Measurements from ENCODE around the gene KRCC1. TPM values are rescaled to one million over a fixed set of nuclear protein-coding genes. Genes with fewer than 3 reads are reported as not detected.

The KRCC1 gene
- total and polyA plus RNA-seq, 12 donors = 18.5 to 27.0 (median 22.0) TPM

DNA sequence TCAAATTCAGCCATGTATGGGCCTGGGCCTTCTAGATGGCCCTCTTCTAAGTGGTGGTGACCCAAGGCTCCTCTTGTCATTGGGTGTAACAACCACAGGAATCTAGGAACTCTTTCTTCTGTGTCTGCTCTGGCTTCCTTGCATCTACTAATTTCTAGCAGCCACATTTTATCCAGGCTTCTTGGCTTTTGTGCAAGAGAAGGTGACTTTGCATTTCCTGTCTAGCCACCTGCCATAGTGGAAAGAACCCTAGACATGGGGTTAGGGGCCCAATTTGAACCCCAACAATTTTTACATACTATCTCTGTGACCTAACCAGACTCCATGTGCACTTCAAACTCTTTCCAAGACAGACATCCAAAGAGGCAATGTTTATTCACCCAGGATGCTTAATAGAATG is 37.2 kb upstream of the KRCC1 start:
- ATAC-seq (no peak), DNase-seq (no peak)
- Histone ChIP-seq H3K27ac (no peak overlapping the region), H3K4me1 (peaks cover 0 to 27% (median 6%) of the 10 kb centered on the region in 9 donors), H3K9me3 (no peaks in the 10 kb centered on the region), H3K4me3 (no peak overlapping the region), H3K36me3 (peaks cover 0 to 66% (median 0%) of the 10 kb centered on the region in 9 donors), H3K27me3 (no peaks in the 10 kb centered on the region)
- intact Hi-C loops (cut with DNase I) = no loop called here
- TF ChIP-seq, protein P1, sequence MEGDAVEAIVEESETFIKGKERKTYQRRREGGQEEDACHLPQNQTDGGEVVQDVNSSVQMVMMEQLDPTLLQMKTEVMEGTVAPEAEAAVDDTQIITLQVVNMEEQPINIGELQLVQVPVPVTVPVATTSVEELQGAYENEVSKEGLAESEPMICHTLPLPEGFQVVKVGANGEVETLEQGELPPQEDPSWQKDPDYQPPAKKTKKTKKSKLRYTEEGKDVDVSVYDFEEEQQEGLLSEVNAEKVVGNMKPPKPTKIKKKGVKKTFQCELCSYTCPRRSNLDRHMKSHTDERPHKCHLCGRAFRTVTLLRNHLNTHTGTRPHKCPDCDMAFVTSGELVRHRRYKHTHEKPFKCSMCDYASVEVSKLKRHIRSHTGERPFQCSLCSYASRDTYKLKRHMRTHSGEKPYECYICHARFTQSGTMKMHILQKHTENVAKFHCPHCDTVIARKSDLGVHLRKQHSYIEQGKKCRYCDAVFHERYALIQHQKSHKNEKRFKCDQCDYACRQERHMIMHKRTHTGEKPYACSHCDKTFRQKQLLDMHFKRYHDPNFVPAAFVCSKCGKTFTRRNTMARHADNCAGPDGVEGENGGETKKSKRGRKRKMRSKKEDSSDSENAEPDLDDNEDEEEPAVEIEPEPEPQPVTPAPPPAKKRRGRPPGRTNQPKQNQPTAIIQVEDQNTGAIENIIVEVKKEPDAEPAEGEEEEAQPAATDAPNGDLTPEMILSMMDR (IDR thresholded peaks at IDR 0.05) = no peak

DNA sequence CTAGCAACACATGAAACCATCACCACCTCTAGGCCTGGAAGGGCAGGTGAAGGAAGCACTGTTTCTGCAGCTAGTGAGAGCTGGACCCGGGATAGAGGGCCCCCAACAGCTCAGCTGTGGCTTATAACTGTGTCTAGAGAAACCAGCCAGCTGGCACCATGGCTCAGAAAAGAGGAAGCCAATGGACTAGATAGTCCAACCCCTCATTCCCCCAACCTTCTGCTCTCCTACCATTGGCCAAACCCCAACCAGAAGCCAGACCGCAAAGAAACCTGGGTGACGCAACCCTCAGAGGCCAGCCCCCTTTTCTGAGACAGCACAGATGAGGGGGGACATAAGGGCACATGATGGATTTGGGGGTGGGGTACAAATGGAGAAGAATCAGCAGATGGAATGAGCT is 36.4 kb upstream of the KRCC1 start:
- no peak for DNase-seq

GRCh38 chr2:88090446-88091283 is 35.1 kb upstream of the KRCC1 start:
- WGBS, 2 donors = 52 to 61% methylated on average over 8 of the region's 8 CpGs
- H3K27ac ChIP-seq = no peak overlapping the region
- TF ChIP-seq, protein P1 (IDR thresholded peaks at IDR 0.05) = no peak
- H3K4me3 ChIP-seq = no peak overlapping the region
- ATAC-seq (no peak), DNase-seq (no peak)
- intact Hi-C loops (cut with DNase I) = no loop called here
- H3K36me3 ChIP-seq = peaks cover 0 to 56% (median 0%) of the 10 kb centered on the region in 9 donors
- H3K27me3 ChIP-seq = no peaks in the 10 kb centered on the region
- H3K4me1 ChIP-seq = peaks cover 0 to 15% (median 0%) of the 10 kb centered on the region in 9 donors
- no peaks in the 10 kb centered on the region for H3K9me3 ChIP-seq

More for the DNA sequence above, 36.4 kb upstream of the KRCC1 start:
- Histone ChIP-seq H3K27ac (no peak overlapping the region), H3K9me3 (no peaks in the 10 kb centered on the region), H3K27me3 (no peaks in the 10 kb centered on the region), H3K4me3 (no peak overlapping the region), H3K36me3 (peaks cover 0 to 64% (median 0%) of the 10 kb centered on the region in 9 donors), H3K4me1 (peaks cover 0 to 19% (median 0%) of the 10 kb centered on the region in 9 donors)
- 88% methylated on average over 3 of the region's 3 CpGs for WGBS, 2 donors
- TF ChIP-seq, protein P1 (IDR thresholded peaks at IDR 0.05) = no peak
- no peak for ATAC-seq
- intact Hi-C loops (cut with DNase I) = no loop called here

GRCh38 chr2:88088999-88089398 is 33.4 kb upstream of the KRCC1 start:
- Histone ChIP-seq H3K4me3 (no peak overlapping the region), H3K9me3 (no peaks in the 10 kb centered on the region), H3K27me3 (no peaks in the 10 kb centered on the region), H3K36me3 (peaks cover 0 to 58% (median 0%) of the 10 kb centered on the region in 9 donors), H3K4me1 (peaks cover 0 to 18% (median 0%) of the 10 kb centered on the region in 9 donors), H3K27ac (no peak overlapping the region)
- TF ChIP-seq, protein P1 (IDR thresholded peaks at IDR 0.05) = no peak
- ATAC-seq = no peak
- 93% methylated on average over 2 of the region's 2 CpGs for WGBS, 2 donors
- no peak for DNase-seq
- intact Hi-C loops (cut with DNase I) = no loop called here
